GM12873 (cell line): ENCODE results near the gene REXO1.

Source experiments
- CTCF ChIP-seq: IDR thresholded peaks from 2 replicates; pipeline ENCODE4 v1.5.1; 2012; ENCODE audit warnings: low read depth, mild to moderate bottlenecking, moderate library complexity, low read length, control low read depth; ENCODE audit not compliant: insufficient read depth; ENCODE audit errors: missing control alignments

The REXO1 gene

GRCh38 chr19:1846517-1847204 lies 1.6 kb downstream of the REXO1 start:
- TF ChIP-seq CTCF = no peak

GRCh38 chr19:1845642-1846041 lies 2.6 kb downstream of the REXO1 start:
- no peak for TF ChIP-seq CTCF

GRCh38 chr19:1845125-1845515 lies 3.2 kb downstream of the REXO1 start:
- TF ChIP-seq CTCF = no peak

GRCh38 chr19:1844513-1845124 lies 3.7 kb downstream of the REXO1 start:
- TF ChIP-seq CTCF = no peak

GRCh38 chr19:1843646-1844394 lies 4.5 kb downstream of the REXO1 start:
- no peak for TF ChIP-seq CTCF

GRCh38 chr19:1843116-1843515 lies 5.2 kb downstream of the REXO1 start:
- no peak for TF ChIP-seq CTCF

GRCh38 chr19:1841209-1841924 lies 6.9 kb downstream of the REXO1 start:
- no peak for TF ChIP-seq CTCF
